WERI-Rb-1 (cell line): ENCODE measurements around the gene VRK1.

Experiments
- DNase-seq: peaks from one replicate; pipeline ENCODE4 v3.0.0-alpha.2; 2020
- H3K27ac ChIP-seq: fragments of 250-450 bp; sonication (Bioruptor Pico); 2 replicates; pipeline ENCODE4 v1.5.1; 2020; ENCODE audit warnings: mild to moderate bottlenecking, moderate library complexity
- H3K27me3 ChIP-seq: fragments of 250-450 bp; sonication (Bioruptor Pico); 2 replicates; pipeline ENCODE4 v1.5.1; 2021; ENCODE audit warnings: mild to moderate bottlenecking, low read depth, moderate library complexity; ENCODE audit not compliant: insufficient read depth, severe bottlenecking
- H3K36me3 ChIP-seq: fragments of 250-450 bp; sonication (Bioruptor Pico); 2 replicates; pipeline ENCODE4 v1.5.1; 2020; ENCODE audit warnings: mild to moderate bottlenecking, moderate library complexity
- H3K4me3 ChIP-seq: 2 replicates; pipeline ENCODE4 v1.5.1; 2011; ENCODE audit warnings: low read depth, mild to moderate bottlenecking, control low read depth, low read length
- H3K9me3 ChIP-seq: fragments of 250-450 bp; sonication (Bioruptor Pico); 2 replicates; pipeline ENCODE4 v1.5.1; 2021; ENCODE audit warnings: mild to moderate bottlenecking, moderate library complexity; ENCODE audit not compliant: severe bottlenecking
- CTCF ChIP-seq: IDR thresholded peaks from 2 replicates; pipeline ENCODE4 v1.5.1; 2011; ENCODE audit warnings: low read depth, mild to moderate bottlenecking, control low read depth, inconsistent platforms, low read length

Gene VRK1

GRCh38 chr14:96754162-96754844 is 42.9 kb upstream of the VRK1 start:
- no peaks in the 10 kb centered on the region for H3K36me3 ChIP-seq
- no peak overlapping the region for H3K4me3 ChIP-seq
- TF ChIP-seq CTCF: no peak
- no peaks in the 10 kb centered on the region for H3K27me3 ChIP-seq
- H3K9me3 ChIP-seq: peaks cover 2% of the 10 kb centered on the region
- H3K27ac ChIP-seq: peak overlapping the region; percentile 73
- no peak for DNase-seq

GRCh38 chr14:96754845-96755184 is 42.4 kb upstream of the VRK1 start:
- peak; percentile 99 for DNase-seq
- H3K4me3 ChIP-seq: no peak overlapping the region
- peak overlapping the region; percentile 73 for H3K27ac ChIP-seq
- peak; percentile 80 for TF ChIP-seq CTCF
- H3K9me3 ChIP-seq: peaks cover 2% of the 10 kb centered on the region
- no peaks in the 10 kb centered on the region for H3K36me3 ChIP-seq
- no peaks in the 10 kb centered on the region for H3K27me3 ChIP-seq

- no peak for DNase-seq
- no peaks in the 10 kb centered on the region for H3K36me3 ChIP-seq
- H3K4me3 ChIP-seq: no peak overlapping the region
- no peak for TF ChIP-seq CTCF
- H3K27me3 ChIP-seq: no peaks in the 10 kb centered on the region
- no peaks in the 10 kb centered on the region for H3K9me3 ChIP-seq
- no peak overlapping the region for H3K27ac ChIP-seq
These were observed 40.4 kb upstream of the VRK1 start for GRCh38 chr14:96756745-96757144.

- Histone ChIP-seq H3K36me3 (no peaks in the 10 kb centered on the region), H3K4me3 (no peak overlapping the region), H3K27me3 (no peaks in the 10 kb centered on the region), H3K9me3 (no peaks in the 10 kb centered on the region), H3K27ac (no peak overlapping the region)
- TF ChIP-seq CTCF: no peak
- no peak for DNase-seq
These were observed 39.7 kb upstream of the VRK1 start for GRCh38 chr14:96757456-96757855.

GRCh38 chr14:96761066-96761465 is 36.1 kb upstream of the VRK1 start:
- no peaks in the 10 kb centered on the region for H3K27me3 ChIP-seq
- no peak for DNase-seq
- TF ChIP-seq CTCF: no peak

GRCh38 chr14:96762650-96763049 is 34.5 kb upstream of the VRK1 start:
- Histone ChIP-seq H3K9me3 (no peaks in the 10 kb centered on the region), H3K27ac (no peak overlapping the region; the same call in 1 of the 2 replicates), H3K27me3 (no peaks in the 10 kb centered on the region), H3K4me3 (peak overlapping the region; percentile 28), H3K36me3 (no peaks in the 10 kb centered on the region)
- DNase-seq: peak; percentile 35
- no peak for TF ChIP-seq CTCF

More at GRCh38 chr14:96761066-96761465, 36.1 kb upstream of the VRK1 start:
- Histone ChIP-seq H3K27ac (no peak overlapping the region), H3K9me3 (no peaks in the 10 kb centered on the region), H3K36me3 (no peaks in the 10 kb centered on the region), H3K4me3 (no peak overlapping the region)
